ENCODE data around the gene PLEK.
"Not testable (repeated sequence)": the region's sequence is repeated elsewhere in the genome, so short reads cannot be mapped to it uniquely, and the experiment has no call there.

The PLEK gene

GRCh38 chr2:68441179-68441993, 76.3 kb downstream of the PLEK start:
- peak; percentile 42 for DNase-seq (ENCODE audit: low read depth, low spot score)

DNA sequence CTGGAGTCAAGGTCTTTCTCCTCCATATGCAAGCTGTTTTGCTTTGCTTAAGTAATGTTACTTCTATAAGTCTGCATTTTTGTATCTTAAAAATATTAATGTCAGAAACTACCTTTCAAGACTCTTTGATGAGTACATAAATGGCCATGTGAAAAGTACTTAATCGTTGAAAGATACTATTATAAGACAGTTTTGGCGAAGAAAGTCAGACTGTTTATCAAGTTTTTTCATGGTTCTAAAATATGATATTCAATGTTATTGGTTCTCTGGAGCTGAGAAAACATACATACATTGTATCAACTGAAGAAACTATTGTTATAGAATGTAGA, 76.9 kb downstream of the PLEK start:
- no peak for DNase-seq (ENCODE audit: low read depth, low spot score)

DNA sequence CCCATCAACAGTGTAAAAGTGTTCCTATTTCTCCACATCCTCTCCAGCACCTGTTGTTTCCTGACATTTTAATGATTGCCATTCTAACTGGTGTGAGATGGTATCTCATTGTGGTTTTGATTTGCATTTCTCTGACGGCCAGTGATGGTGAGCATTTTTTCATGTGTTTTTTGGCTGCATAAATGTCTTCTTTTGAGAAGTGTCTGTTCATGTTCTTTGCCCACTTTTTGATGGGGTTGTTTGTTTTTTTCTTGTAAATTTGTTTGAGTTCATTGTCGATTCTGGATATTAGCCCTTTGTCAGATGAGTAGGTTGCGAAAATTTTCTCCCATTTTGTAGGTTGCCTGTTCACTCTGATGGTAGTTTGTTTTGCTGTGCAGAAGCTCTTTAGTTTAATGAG, 81.3 kb downstream of the PLEK start:
- not testable (repeated sequence) for DNase-seq (ENCODE audit: low read depth, low spot score)
